Spleen (tissue), 11 donors: ENCODE results near the gene KLHL25. TPM values are rescaled to one million over a fixed set of nuclear protein-coding genes. Genes with fewer than 3 reads are reported as not detected.
"Not testable (repeated sequence)": the region's sequence is repeated elsewhere in the genome, so short reads cannot be mapped to it uniquely, and the experiment has no call there.

ENCODE experiments used
- DNase-seq: peaks from one replicate; pipeline ENCODE4 v3.0.0-alpha.2; 2020
- H3K27ac ChIP-seq, 8 donors: fragments of 200-600 bp; sonication (generic) in 7 of 8; 1 replicate in 4 of 8; 2 replicates in 4 of 8; pipeline versions ENCODE4 v1.5.0 to v1.8.0; 2016 to 2021; ENCODE audit warnings: inconsistent platforms in 4 of 8, mild to moderate bottlenecking in 4 of 8, moderate library complexity in 1 of 8
- H3K27me3 ChIP-seq, 7 donors: fragments of 200-600 bp; sonication (generic) in 6 of 7; replicated peaks in 1 of 7; 1 replicate in 4 of 7; 2 replicates in 3 of 7; pipeline versions ENCODE4 v1.5.0 to v1.8.0; 2016 to 2021; ENCODE audit warnings: inconsistent platforms in 3 of 7, mild to moderate bottlenecking in 1 of 7
- H3K36me3 ChIP-seq, 6 donors: fragments of 200-600 bp; sonication (generic) in 5 of 6; 1 replicate in 4 of 6; 2 replicates in 2 of 6; pipeline versions ENCODE4 v1.5.0 to v1.8.0; 2016 to 2021; ENCODE audit warnings: inconsistent platforms in 2 of 6
- H3K4me1 ChIP-seq, 6 donors: fragments of 200-600 bp; sonication (generic) in 5 of 6; 1 replicate in 3 of 6; 2 replicates in 3 of 6; pipeline versions ENCODE4 v1.5.0 to v1.8.0; 2016 to 2021; ENCODE audit warnings: inconsistent platforms in 3 of 6
- H3K4me3 ChIP-seq, 8 donors: fragments of 200-600 bp; sonication (generic) in 7 of 8; 1 replicate in 4 of 8; 2 replicates in 4 of 8; pipeline versions ENCODE4 v1.5.0 to v1.8.0; 2016 to 2021; ENCODE audit warnings: inconsistent platforms in 4 of 8, mild to moderate bottlenecking in 4 of 8, moderate library complexity in 2 of 8
- H3K9me3 ChIP-seq, 8 donors: fragments of 200-600 bp; sonication (generic) in 7 of 8; 1 replicate in 4 of 8; 2 replicates in 4 of 8; pipeline versions ENCODE4 v1.5.0 to v1.8.0; 2016 to 2021; ENCODE audit warnings: inconsistent platforms in 4 of 8
- CTCF ChIP-seq, 11 experiments: fragments of 200-600 bp in 7 of 11; fragments of 450-650 bp in 4 of 11; sonication (generic) in 4 of 11; IDR thresholded peaks in 8 of 11; conservative IDR thresholded peaks in 3 of 11; 1 replicate in 7 of 11; 2 replicates in 4 of 11; pipeline versions ENCODE4 v1.4.0 to v1.8.0; 2016 to 2021; ENCODE audit warnings: antibody characterized with exemption in 11 of 11, inconsistent platforms in 4 of 11, mild to moderate bottlenecking in 1 of 11
- POLR2A ChIP-seq, 3 donors: fragments of 450-650 bp; IDR thresholded peaks; one replicate each; pipeline ENCODE4 v1.5.1; 2017; ENCODE audit warnings: antibody characterized with exemption in 3 of 3, mild to moderate bottlenecking in 1 of 3
- POLR2AphosphoS5 ChIP-seq, 3 donors: sonication (generic); formaldehyde crosslinking; IDR thresholded peaks; one replicate each; pipeline ENCODE4 v1.5.1; 2017; ENCODE audit warnings: antibody characterized with exemption in 3 of 3
- WGBS, 5 donors: extraction: QIAGEN DNeasy Blood & Tissue Kit in 3 of 5; methylation state at CpG; one replicate each; pipeline versions ENCODE4 v1.1.5 to v1.1.7; 2013 to 2018; 5-methylcytosine and 5-hydroxymethylcytosine counted together
- intact Hi-C: fragments of 100-400 bp; cut with DNase I; formaldehyde crosslinking; loops from one replicate; pipeline ENCODE4 v1.15.0; 2023; ENCODE audit warnings: low total_unique reads
- polyA plus RNA-seq, 3 donors: library from polyadenylated mRNA; stranded (reverse); fragments of 200-250 nt; gene quantifications; one replicate each; pipeline ENCODE4 v1.2.1, GENCODE V29; 2013
- total RNA-seq, 7 donors: library from RNA; depleted of rRNA in 3 of 7; stranded (reverse); fragments of >200 nt in 3 of 7; fragmentation: NEBNext Ultra II Directional in 4 of 7; extraction: Animal tissue kit (Norgen Biotek cat#: 25700) in 4 of 7; gene quantifications; one replicate each; pipeline versions ENCODE4 v1.1.0 to v1.2.1, GENCODE V29; 2016 to 2021
- donor health status: healthy with polysubstance abuse.
- donor health status: DM: no; HTN: no; CAD: no; lungs with moderate emphysema.
- donor health status: DM: no; HTN: no; CAD: no.
- donor health status: Bipolar disorder and iron deficiency.
- donor health status: healthy.
- donor health status: DM: no; HTN: no; CAD: no.
- donor health status: DM: yes; HTN: yes; CAD: no.

The KLHL25 gene
- total and polyA plus RNA-seq, 10 donors: 1.00 to 4.6 (median 3.1) TPM

GRCh38 chr15:85810075-85810474 is 15.3 kb upstream of the KLHL25 start:
- no peak overlapping the region for H3K27ac ChIP-seq
- no peaks in the 10 kb centered on the region for H3K36me3 ChIP-seq
- WGBS, 5 donors: 84 to 93% (median 87%) methylated on average over 3 of the region's 3 CpGs
- no peaks in the 10 kb centered on the region for H3K27me3 ChIP-seq
- H3K9me3 ChIP-seq: no peaks in the 10 kb centered on the region
- H3K4me3 ChIP-seq: no peak overlapping the region
- no peak for DNase-seq
- no peaks in the 10 kb centered on the region for H3K4me1 ChIP-seq
- intact Hi-C loops: no loop called here
- TF ChIP-seq POLR2A (IDR thresholded peaks at IDR 0.05) (no peak), CTCF (IDR thresholded peaks at IDR 0.05 in 8 of 11, conservative IDR thresholded peaks at IDR 0.05 in 3 of 11) (no peak), POLR2AphosphoS5 (IDR thresholded peaks at IDR 0.05) (no peak)

DNA sequence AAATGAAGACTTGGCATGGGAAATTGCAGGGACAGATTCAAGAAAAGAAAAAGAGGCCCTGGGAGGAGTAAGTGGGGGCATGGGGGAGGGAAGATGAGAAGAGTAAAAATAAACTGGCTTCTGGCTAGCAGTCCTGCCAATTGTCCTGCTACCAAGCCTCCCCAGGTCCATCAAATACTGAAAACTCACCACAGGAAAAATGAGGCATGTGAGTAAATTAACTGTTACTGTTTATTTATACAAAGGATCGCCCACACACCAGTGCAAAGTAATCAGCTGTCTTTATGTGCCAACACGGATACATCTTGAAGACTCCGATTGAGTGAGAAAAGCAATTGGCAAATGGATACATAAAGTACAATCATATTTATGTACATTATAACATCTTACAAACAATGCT is 10.7 kb upstream of the KLHL25 start:
- TF ChIP-seq POLR2AphosphoS5 (IDR thresholded peaks at IDR 0.05): no peak
- DNase-seq: no peak
- Histone ChIP-seq H3K4me1 (no peaks in the 10 kb centered on the region), H3K4me3 (no peak overlapping the region), H3K27ac (no peak overlapping the region), H3K36me3 (no peaks in the 10 kb centered on the region), H3K27me3 (peaks cover 0 to 8% (median 0%) of the 10 kb centered on the region in 7 donors), H3K9me3 (no peaks in the 10 kb centered on the region)
- 59 to 81% (median 77%) methylated on average over 3 of the region's 3 CpGs for WGBS, 5 donors
- intact Hi-C loops: no loop called here

GRCh38 chr15:85804481-85805170 is 9.9 kb upstream of the KLHL25 start:
- Histone ChIP-seq H3K27me3 (peaks cover 0 to 8% (median 0%) of the 10 kb centered on the region in 7 donors), H3K4me3 (no peak overlapping the region), H3K9me3 (no peaks in the 10 kb centered on the region), H3K4me1 (no peaks in the 10 kb centered on the region), H3K27ac (no peak overlapping the region), H3K36me3 (no peaks in the 10 kb centered on the region)
- 72 to 81% (median 74%) methylated on average over 7 of the region's 7 CpGs for WGBS, 5 donors
- intact Hi-C loops: no loop called here
- TF ChIP-seq POLR2A (IDR thresholded peaks at IDR 0.05) (no peak), CTCF (IDR thresholded peaks at IDR 0.05 in 8 of 11, conservative IDR thresholded peaks at IDR 0.05 in 3 of 11) (no peak), POLR2AphosphoS5 (IDR thresholded peaks at IDR 0.05) (no peak)
- DNase-seq: no peak

DNA sequence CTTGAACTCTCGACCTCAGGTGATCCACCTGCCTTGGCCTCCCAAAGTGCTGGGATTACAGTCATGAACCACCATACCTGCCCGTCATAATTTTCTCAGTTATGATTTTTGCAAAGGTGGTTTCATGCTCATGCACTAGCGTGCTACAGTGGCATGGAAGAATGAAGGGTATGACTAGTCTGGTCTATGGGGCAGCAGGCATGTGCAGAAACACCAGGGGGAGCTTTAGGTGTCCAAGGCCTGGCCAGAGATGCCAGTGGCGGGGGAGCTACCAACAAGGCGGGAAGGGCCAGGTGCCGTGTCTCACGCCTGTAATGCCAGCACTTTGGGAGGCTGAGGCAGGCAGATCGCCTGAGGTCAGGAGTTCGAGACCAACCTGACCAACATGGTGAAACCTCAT is 7.9 kb upstream of the KLHL25 start:
- H3K4me3 ChIP-seq, H3K27ac ChIP-seq, H3K36me3 ChIP-seq, intact Hi-C loops, DNase-seq, H3K27me3 ChIP-seq, H3K4me1 ChIP-seq, H3K9me3 ChIP-seq: not testable (repeated sequence)
- WGBS, 5 donors: 84 to 94% (median 88%) methylated on average over 9 of the region's 9 CpGs

DNA sequence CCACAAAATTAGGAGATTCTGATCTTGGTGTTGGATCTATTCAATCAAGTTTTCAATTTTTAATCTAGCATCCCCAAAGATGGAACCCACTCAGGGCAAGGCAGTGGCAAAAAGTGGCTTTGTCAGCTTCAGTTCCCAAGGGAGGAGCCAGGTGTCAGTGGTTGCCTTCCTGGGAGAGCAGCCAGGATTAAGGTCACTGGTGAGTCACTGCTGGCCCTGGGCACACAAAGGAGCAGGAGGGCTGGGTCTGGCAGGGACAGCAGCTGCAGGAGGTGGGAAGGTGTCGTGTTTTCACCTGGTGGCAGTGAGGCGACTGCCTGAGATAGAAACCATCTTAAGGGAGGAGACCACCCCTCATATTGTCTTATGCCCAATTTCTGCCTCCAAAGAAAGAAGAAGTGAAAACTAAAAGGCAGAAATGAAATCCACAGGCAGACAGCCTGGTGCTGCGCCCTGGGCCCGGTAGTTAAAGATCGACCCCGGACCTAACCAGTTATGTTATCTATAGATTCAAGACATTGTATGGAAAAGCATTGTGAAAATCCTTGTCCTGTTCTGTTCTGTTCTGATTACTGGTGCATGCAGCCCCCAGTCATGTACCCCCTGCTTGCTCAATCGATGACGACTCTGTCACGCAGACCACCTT is 5.9 kb upstream of the KLHL25 start:
- Histone ChIP-seq H3K27ac (no peak overlapping the region), H3K9me3 (no peaks in the 10 kb centered on the region), H3K36me3 (no peaks in the 10 kb centered on the region), H3K4me1 (peaks cover 0 to 5% (median 4%) of the 10 kb centered on the region in 6 donors), H3K4me3 (no peak overlapping the region), H3K27me3 (peaks cover 0 to 8% (median 0%) of the 10 kb centered on the region in 7 donors)
- TF ChIP-seq POLR2A (IDR thresholded peaks at IDR 0.05): no peak
- no peak for TF ChIP-seq CTCF (IDR thresholded peaks at IDR 0.05 in 8 of 11, conservative IDR thresholded peaks at IDR 0.05 in 3 of 11)
- TF ChIP-seq POLR2AphosphoS5 (IDR thresholded peaks at IDR 0.05): no peak
- 62 to 83% (median 78%) methylated on average over 9 of the region's 9 CpGs for WGBS, 5 donors
- intact Hi-C loops: no loop called here
- no peak for DNase-seq

DNA sequence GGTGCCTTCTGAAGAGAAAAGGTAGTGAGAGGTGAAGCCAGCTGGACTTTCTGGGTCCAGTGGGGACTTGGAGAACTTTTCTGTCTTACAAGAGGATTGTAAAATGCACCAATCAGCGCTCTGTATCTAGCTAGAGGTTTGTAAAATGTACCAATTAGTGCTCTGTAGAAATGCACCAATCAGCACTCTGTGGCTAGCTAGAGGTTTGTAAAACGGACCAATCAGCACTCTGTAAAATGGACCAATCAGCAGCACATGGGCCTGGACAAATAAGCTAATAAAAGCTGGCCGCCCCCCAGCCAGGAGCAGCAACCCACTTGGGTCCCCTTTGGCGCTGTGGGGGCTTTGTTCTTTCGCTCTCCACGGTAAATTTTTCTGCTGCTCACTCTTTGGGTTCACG is 1.6 kb upstream of the KLHL25 start:
- Histone ChIP-seq H3K27me3 (peaks cover 0 to 15% (median 0%) of the 10 kb centered on the region in 7 donors), H3K4me1 (peaks cover 0 to 36% (median 28%) of the 10 kb centered on the region in 6 donors)
- 82 to 91% (median 86%) methylated on average over 7 of the region's 7 CpGs for WGBS, 5 donors
- not testable (repeated sequence) for H3K9me3 ChIP-seq, DNase-seq, H3K36me3 ChIP-seq, H3K4me3 ChIP-seq, H3K27ac ChIP-seq
- intact Hi-C loops: loop anchor here (10.0 kb wide), 1 partner anchor 62 kb away; no protein-coding TSS in a partner anchor
